GM23248 (cell line): ENCODE measurements around the gene PDE6G. TPM values are rescaled to one million over a fixed set of nuclear protein-coding genes. Genes with fewer than 3 reads are reported as not detected.
A peak's percentile ranks its signal among the peaks of the same experiment; 100 is the strongest.

Source experiments
- DNase-seq: peaks from one replicate; pipeline ENCODE4 v3.0.0-alpha.2; 2015
- H2AFZ ChIP-seq: fragments of 200-600 bp; sonication (generic); 2 replicates; pipeline ENCODE4 v1.6.1; 2016; ENCODE audit warnings: antibody characterized with exemption
- H3F3A ChIP-seq: fragments of 200-600 bp; sonication (generic); 2 replicates; pipeline ENCODE4 v1.6.1; 2016; ENCODE audit warnings: mild to moderate bottlenecking, antibody characterized with exemption, mixed run types; ENCODE audit not compliant: insufficient read depth
- H3K27ac ChIP-seq: fragments of 200-600 bp; sonication (generic); 2 replicates; pipeline ENCODE4 v1.5.1; 2016; ENCODE audit warnings: mild to moderate bottlenecking
- H3K27me3 ChIP-seq: fragments of 200-600 bp; sonication (generic); replicated peaks from 2 replicates; pipeline ENCODE4 v1.6.1; 2016; ENCODE audit warnings: mild to moderate bottlenecking; ENCODE audit not compliant: insufficient read depth
- H3K36me3 ChIP-seq: fragments of 200-600 bp; sonication (generic); 2 replicates; pipeline ENCODE4 v1.6.1; 2016; ENCODE audit warnings: low read depth, mild to moderate bottlenecking
- H3K4me1 ChIP-seq: fragments of 200-600 bp; sonication (generic); 2 replicates; pipeline ENCODE4 v1.6.1; 2016; ENCODE audit warnings: mild to moderate bottlenecking; ENCODE audit not compliant: insufficient read depth
- H3K4me2 ChIP-seq: fragments of 200-600 bp; sonication (generic); one replicate; pipeline ENCODE4 v1.6.1; 2016; ENCODE audit warnings: mild to moderate bottlenecking; ENCODE audit not compliant: unreplicated experiment
- H3K4me3 ChIP-seq: fragments of 200-600 bp; sonication (generic); 2 replicates; pipeline ENCODE4 v1.5.1; 2016; ENCODE audit warnings: mild to moderate bottlenecking
- H3K79me2 ChIP-seq: fragments of 200-600 bp; sonication (generic); 2 replicates; pipeline ENCODE4 v1.6.1; 2016; ENCODE audit warnings: mild to moderate bottlenecking; ENCODE audit not compliant: insufficient read depth
- H3K9ac ChIP-seq: fragments of 200-600 bp; sonication (generic); 2 replicates; pipeline ENCODE4 v1.6.1; 2016; ENCODE audit warnings: mild to moderate bottlenecking
- H3K9me2 ChIP-seq: fragments of 200-600 bp; sonication (generic); 2 replicates; pipeline ENCODE4 v1.6.1; 2016; ENCODE audit warnings: mixed run types, mild to moderate bottlenecking, moderate library complexity; ENCODE audit not compliant: insufficient read depth
- H3K9me3 ChIP-seq: fragments of 200-600 bp; sonication (generic); one replicate; pipeline ENCODE4 v1.6.1; 2017; ENCODE audit warnings: low read depth
- H4K20me1 ChIP-seq: fragments of 200-600 bp; sonication (generic); 2 replicates; pipeline ENCODE4 v1.6.0; 2016; ENCODE audit not compliant: insufficient read depth
- EZH2 ChIP-seq: fragments of 200-600 bp; sonication (generic); IDR thresholded peaks from 2 replicates; pipeline ENCODE4 v1.6.1; 2018; ENCODE audit warnings: antibody characterized with exemption, mild to moderate bottlenecking; ENCODE audit not compliant: insufficient read depth, poor library complexity, severe bottlenecking
- EZH2phosphoT487 ChIP-seq: fragments of 200-600 bp; sonication (generic); IDR thresholded peaks from 2 replicates; pipeline ENCODE4 v1.6.1; 2018; ENCODE audit warnings: antibody characterized with exemption, moderate library complexity, mild to moderate bottlenecking, low read depth; ENCODE audit not compliant: insufficient read depth
- WGBS, 2 experiments: methylation state at CpG; one replicate each; pipeline ENCODE4 v1.1.6; 2015 to 2017; ENCODE audit warnings: low lambda C conversion rate in 2 of 2, low coverage in 1 of 2; ENCODE audit errors: missing lambda C conversion rate in 2 of 2; 5-methylcytosine and 5-hydroxymethylcytosine counted together
- in situ Hi-C: fragments of 300-500 bp; cut with MboI; formaldehyde crosslinking; loops from 2 replicates; pipeline ENCODE4 v1.15.0; 2020
- polyA plus RNA-seq: library from polyadenylated mRNA; unstranded; fragments of >200 nt; fragmentation: Nextera tagmentation; extraction: Ambion mirVana; gene quantifications from 2 replicates; pipeline ENCODE4 v1.2.1, GENCODE V29; 2016
- total RNA-seq: library from RNA; depleted of rRNA; stranded (reverse); fragments of >200 nt; shearing (Covaris generic); gene quantifications from 2 replicates; pipeline ENCODE4 v1.2.3, GENCODE V29; 2014

Gene PDE6G
- total and polyA plus RNA-seq, 2 experiments from 2014 or later = not detected

- H3K27me3 ChIP-seq = no peaks in the 10 kb centered on the region
- H2AFZ ChIP-seq = no peak overlapping the region
- peaks cover 3% of the 10 kb centered on the region; the same call in 1 of the 2 replicates for H4K20me1 ChIP-seq
- DNase-seq = no peak
- H3K4me3 ChIP-seq = no peak overlapping the region
- H3K27ac ChIP-seq = no peak overlapping the region
- 79 to 82% methylated on average over 16 of the region's 16 CpGs for WGBS, 2 experiments
- no peak for TF ChIP-seq EZH2
- no peak for TF ChIP-seq EZH2phosphoT487
- H3K9ac ChIP-seq = no peak overlapping the region
- no peak overlapping the region for H3K4me2 ChIP-seq
- in situ Hi-C loops = no loop called here
- H3K36me3 ChIP-seq = peaks cover 24% of the 10 kb centered on the region
- H3K9me2 ChIP-seq = no peaks in the 10 kb centered on the region
- peaks cover 90% of the 10 kb centered on the region for H3K79me2 ChIP-seq
- H3K4me1 ChIP-seq = peaks cover 30% of the 10 kb centered on the region
- peaks cover 37% of the 10 kb centered on the region for H3F3A ChIP-seq
- no peaks in the 10 kb centered on the region for H3K9me3 ChIP-seq
Observed at GRCh38 chr17:81612172-81612970, 44.0 kb downstream of the PDE6G start.

GRCh38 chr17:81609541-81610311 lies 46.6 kb downstream of the PDE6G start:
- TF ChIP-seq EZH2phosphoT487 (no peak), EZH2 (no peak)
- Histone ChIP-seq H3K36me3 (peaks cover 31% of the 10 kb centered on the region), H3K9me3 (no peaks in the 10 kb centered on the region), H3K27me3 (no peaks in the 10 kb centered on the region), H3K9me2 (no peaks in the 10 kb centered on the region), H3K4me3 (no peak overlapping the region), H3K4me1 (peaks cover 30% of the 10 kb centered on the region), H3K79me2 (peaks cover 87% of the 10 kb centered on the region), H4K20me1 (no peaks in the 10 kb centered on the region; the same call in 1 of the 2 replicates), H3K27ac (no peak overlapping the region), H2AFZ (no peak overlapping the region), H3K4me2 (no peak overlapping the region), H3K9ac (no peak overlapping the region), H3F3A (peaks cover 25% of the 10 kb centered on the region)
- in situ Hi-C loops = no loop called here
- no peak for DNase-seq
- WGBS, 2 experiments = 93 to 95% methylated on average over 19 of the region's 19 CpGs

DNA sequence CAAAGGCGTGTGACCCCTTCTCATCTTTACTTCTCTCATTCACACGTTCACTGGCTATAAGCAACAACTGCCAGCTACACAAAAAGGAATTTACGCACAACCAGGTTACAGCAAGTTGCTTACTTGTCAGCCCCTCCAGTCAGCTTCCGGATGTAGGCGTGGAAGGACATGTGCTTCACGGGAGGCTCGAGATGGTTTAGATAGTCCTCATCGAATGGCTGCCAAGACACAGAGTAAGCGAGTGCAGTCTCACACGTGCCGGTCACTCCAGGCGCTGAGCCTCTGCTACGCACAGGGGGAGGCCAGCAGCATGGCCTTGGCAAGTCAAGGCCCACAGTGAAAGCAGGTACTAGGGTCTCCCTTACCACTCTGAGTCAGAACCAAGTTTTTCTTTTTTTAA lies 47.7 kb downstream of the PDE6G start:
- no peaks in the 10 kb centered on the region for H3K9me3 ChIP-seq
- peaks cover 42% of the 10 kb centered on the region for H3K36me3 ChIP-seq
- peaks cover 19% of the 10 kb centered on the region for H3K4me1 ChIP-seq
- no peaks in the 10 kb centered on the region for H3K9me2 ChIP-seq
- no peak overlapping the region for H3K4me3 ChIP-seq
- H3K9ac ChIP-seq = no peak overlapping the region
- TF ChIP-seq EZH2 = no peak
- no peak for TF ChIP-seq EZH2phosphoT487
- 89 to 90% methylated on average over 13 of the region's 13 CpGs for WGBS, 2 experiments
- no peak overlapping the region for H3K4me2 ChIP-seq
- no peaks in the 10 kb centered on the region for H3K27me3 ChIP-seq
- H3K27ac ChIP-seq = peak overlapping the region; percentile 75; the same call in 1 of the 2 replicates
- no peak for DNase-seq
- in situ Hi-C loops = no loop called here
- H4K20me1 ChIP-seq = no peaks in the 10 kb centered on the region; the same call in 1 of the 2 replicates
- no peak overlapping the region for H2AFZ ChIP-seq
- H3F3A ChIP-seq = peaks cover 28% of the 10 kb centered on the region
- H3K79me2 ChIP-seq = peaks cover 80% of the 10 kb centered on the region

- H4K20me1 ChIP-seq = no peaks in the 10 kb centered on the region; the same call in 1 of the 2 replicates
- in situ Hi-C loops = no loop called here
- H3K27me3 ChIP-seq = no peaks in the 10 kb centered on the region
- 95 to 97% methylated on average over 4 of the region's 4 CpGs for WGBS, 2 experiments
- H2AFZ ChIP-seq = no peak overlapping the region
- peak overlapping the region; percentile 49 for H3K9ac ChIP-seq
- TF ChIP-seq EZH2phosphoT487 (no peak), EZH2 (no peak)
- H3K79me2 ChIP-seq = peaks cover 76% of the 10 kb centered on the region
- peak overlapping the region; percentile 21 for H3K4me2 ChIP-seq
- peak overlapping the region; percentile 75 for H3K27ac ChIP-seq
- DNase-seq = peak; percentile 40
- H3K36me3 ChIP-seq = peaks cover 42% of the 10 kb centered on the region
- H3K9me2 ChIP-seq = no peaks in the 10 kb centered on the region
- H3F3A ChIP-seq = peaks cover 28% of the 10 kb centered on the region
- peaks cover 19% of the 10 kb centered on the region for H3K4me1 ChIP-seq
- no peaks in the 10 kb centered on the region for H3K9me3 ChIP-seq
- H3K4me3 ChIP-seq = no peak overlapping the region
Observed at GRCh38 chr17:81608082-81608481, 48.3 kb downstream of the PDE6G start.
